K562 (cell line): ENCODE measurements around the gene GJC2. TPM values are rescaled to one million over a fixed set of nuclear protein-coding genes. Genes with fewer than 3 reads are reported as not detected.

Experiments used
- CGGBP1 ChIP-seq: fragments of 250-450 bp; sonication (Bioruptor Pico); IDR thresholded peaks from 2 replicates; pipeline ENCODE4 v1.9.0; 2021; ENCODE audit warnings: mild to moderate bottlenecking
- CHD7 ChIP-seq: fragments of 200-600 bp; sonication (generic); IDR thresholded peaks from one replicate; pipeline ENCODE4 v1.6.1; 2012; ENCODE audit warnings: mild to moderate bottlenecking, low read depth, low read length, inconsistent platforms
- GATAD2A ChIP-seq: fragments of 450-650 bp; IDR thresholded peaks from 2 replicates; pipeline ENCODE4 v1.6.1; 2017
- MAFF ChIP-seq: IDR thresholded peaks from 2 replicates; pipeline ENCODE4 v1.6.1; 2012; ENCODE audit warnings: low read length, improper control_type of control experiment
- MAFG ChIP-seq: fragments of 450-650 bp; conservative IDR thresholded peaks from 2 replicates; pipeline ENCODE4 v1.6.1; 2016; ENCODE audit warnings: missing genetic modification characterization, missing compliant biosample characterization
- MTF1 ChIP-seq: fragments of 250-450 bp; sonication (Bioruptor Pico); IDR thresholded peaks from 2 replicates; pipeline ENCODE4 v1.9.0; 2021; ENCODE audit warnings: moderate library complexity, mild to moderate bottlenecking, inconsistent platforms, borderline replicate concordance
- NR2C2 ChIP-seq, 2 experiments: fragments of 200-800 bp in 1 of 2; sonication (Bioruptor generic) in 1 of 2; sonication (generic) in 1 of 2; formaldehyde crosslinking in 1 of 2; IDR thresholded peaks; 2 replicates each; pipeline versions ENCODE4 v1.6.1 to v1.8.0; 2016 to 2022; ENCODE audit warnings: mild to moderate bottlenecking in 1 of 2, missing compliant biosample characterization in 1 of 2, missing genetic modification characterization in 1 of 2, missing genetic modification reagents in 1 of 2
- PPARD ChIP-seq: fragments of 250-450 bp; sonication (Bioruptor Pico); IDR thresholded peaks from 2 replicates; pipeline ENCODE4 v1.8.0; 2022; ENCODE audit warnings: inconsistent platforms, mild to moderate bottlenecking, moderate library complexity
- RBFOX2 ChIP-seq: fragments of 200-400 bp; formaldehyde crosslinking; IDR thresholded peaks from 2 replicates; pipeline ENCODE4 v1.6.1; 2017; ENCODE audit warnings: low read depth, mild to moderate bottlenecking, low read length, moderate library complexity
- SRSF1 ChIP-seq: fragments of 200-400 bp; formaldehyde crosslinking; IDR thresholded peaks from 2 replicates; pipeline ENCODE4 v1.6.1; 2017; ENCODE audit warnings: mild to moderate bottlenecking, low read depth, low read length, moderate library complexity
- TAF15 ChIP-seq: fragments of 200-400 bp; formaldehyde crosslinking; IDR thresholded peaks from 2 replicates; pipeline ENCODE4 v1.6.1; 2017; ENCODE audit warnings: mild to moderate bottlenecking, low read depth, low read length, moderate library complexity
- ZNF668 ChIP-seq: fragments of 250-450 bp; sonication (Bioruptor Pico); IDR thresholded peaks from 2 replicates; pipeline ENCODE4 v1.8.0; 2022; ENCODE audit warnings: mild to moderate bottlenecking, inconsistent platforms
- polyA plus RNA-seq, 8 experiments: library from polyadenylated mRNA; depleted of rRNA in 4 of 8; stranded (reverse) in 5 of 8; unstranded in 3 of 8; fragments of >200 nt; fragmentation: Nextera tagmentation in 2 of 8; fragmentation: Illumina TruSeq in 1 of 8; extraction: Ambion mirVana in 2 of 8; extraction: Trizol in 1 of 8; gene quantifications; 2 replicates each; pipeline versions ENCODE4 v1.2.1 to v1.2.3, GENCODE V29; 2011 to 2014; ENCODE audit warnings: inconsistent platforms in 1 of 8, missing spikeins in 1 of 8
- total RNA-seq, 7 experiments: library from RNA; depleted of rRNA in 6 of 7; stranded (reverse); fragments of >200 nt in 6 of 7; fragmentation: Illumina TruSeq in 2 of 7; extraction: Trizol in 2 of 7; gene quantifications; 2 replicates each; pipeline versions ENCODE4 v1.2.1 to v1.2.3, GENCODE V29; 2011 to 2021; ENCODE audit warnings: low replicate concordance in 1 of 7
- TF ChIP-seq, protein P1 (sequence below): sonication (generic); IDR thresholded peaks from 2 replicates; pipeline ENCODE4 v1.6.1; 2016
- TF ChIP-seq, protein P2 (sequence below): fragments of 250-450 bp; sonication (Bioruptor Pico); IDR thresholded peaks from 2 replicates; pipeline ENCODE4 v1.4.0; 2020

Gene GJC2
- total and polyA plus RNA-seq, 9 of the 15 experiments (the other 6 are each of a cell fraction or from before 2014, with no cell fraction given) = 0.03 to 0.62 (median 0.11) TPM; not detected in 2

DNA sequence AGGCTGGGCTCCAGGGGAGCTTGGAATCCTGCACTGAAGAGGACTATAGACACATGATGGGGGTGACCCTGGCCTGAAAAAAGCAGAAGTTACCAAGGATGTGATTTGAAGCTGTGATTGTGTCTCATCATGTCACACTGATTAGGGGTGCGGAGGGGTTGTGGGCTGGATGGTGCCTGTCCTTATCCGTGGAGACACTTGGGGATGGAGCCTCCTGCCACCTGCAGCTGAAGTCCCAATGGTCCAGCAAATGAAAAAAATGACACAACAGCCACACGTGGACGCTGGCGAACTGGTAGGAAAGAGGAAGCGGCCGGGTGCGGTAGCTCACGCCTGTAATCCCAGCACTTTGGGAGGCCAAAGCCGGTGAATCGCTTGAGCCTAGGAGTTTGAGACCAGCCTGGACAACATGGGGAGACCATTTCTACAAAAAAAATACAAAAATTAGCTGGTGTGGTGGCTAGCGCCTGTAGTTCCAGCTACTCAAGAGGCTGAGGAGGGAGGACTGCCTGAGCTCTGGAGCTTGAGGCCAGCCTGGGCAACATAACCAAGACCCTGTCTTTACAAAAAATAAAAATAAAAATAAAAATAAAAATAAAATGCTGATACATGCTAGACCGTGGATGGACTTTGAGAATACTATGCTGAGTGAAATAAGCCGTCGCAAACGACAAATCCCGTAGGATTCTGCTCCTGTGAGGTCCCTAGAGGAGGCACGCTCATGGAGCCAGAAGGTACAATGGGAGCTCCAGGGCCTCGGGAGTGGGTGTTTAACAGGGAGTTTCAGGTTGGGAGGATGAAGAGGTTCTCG, 15.0 kb downstream of the GJC2 start (continued):
- TF ChIP-seq CHD7 (no peak), CGGBP1 (CRISPR knock-in tag) (no peak), RBFOX2 (no peak), GATAD2A (no peak), ZNF668 (CRISPR knock-in tag) (no peak), MTF1 (CRISPR knock-in tag) (no peak), NR2C2 (CRISPR knock-in tag; IDR thresholded peaks at IDR 0.05) (no peak), NR2C2 (tag; IDR thresholded peaks at IDR 0.05) (no peak), SRSF1 (no peak), PPARD (CRISPR knock-in tag) (no peak), MAFG (no peak), TAF15 (no peak), MAFF (no peak; the same call in 1 of the 2 replicates)
- TF ChIP-seq, protein P1, sequence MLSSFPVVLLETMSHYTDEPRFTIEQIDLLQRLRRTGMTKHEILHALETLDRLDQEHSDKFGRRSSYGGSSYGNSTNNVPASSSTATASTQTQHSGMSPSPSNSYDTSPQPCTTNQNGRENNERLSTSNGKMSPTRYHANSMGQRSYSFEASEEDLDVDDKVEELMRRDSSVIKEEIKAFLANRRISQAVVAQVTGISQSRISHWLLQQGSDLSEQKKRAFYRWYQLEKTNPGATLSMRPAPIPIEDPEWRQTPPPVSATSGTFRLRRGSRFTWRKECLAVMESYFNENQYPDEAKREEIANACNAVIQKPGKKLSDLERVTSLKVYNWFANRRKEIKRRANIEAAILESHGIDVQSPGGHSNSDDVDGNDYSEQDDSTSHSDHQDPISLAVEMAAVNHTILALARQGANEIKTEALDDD = no peak
- TF ChIP-seq, protein P2, sequence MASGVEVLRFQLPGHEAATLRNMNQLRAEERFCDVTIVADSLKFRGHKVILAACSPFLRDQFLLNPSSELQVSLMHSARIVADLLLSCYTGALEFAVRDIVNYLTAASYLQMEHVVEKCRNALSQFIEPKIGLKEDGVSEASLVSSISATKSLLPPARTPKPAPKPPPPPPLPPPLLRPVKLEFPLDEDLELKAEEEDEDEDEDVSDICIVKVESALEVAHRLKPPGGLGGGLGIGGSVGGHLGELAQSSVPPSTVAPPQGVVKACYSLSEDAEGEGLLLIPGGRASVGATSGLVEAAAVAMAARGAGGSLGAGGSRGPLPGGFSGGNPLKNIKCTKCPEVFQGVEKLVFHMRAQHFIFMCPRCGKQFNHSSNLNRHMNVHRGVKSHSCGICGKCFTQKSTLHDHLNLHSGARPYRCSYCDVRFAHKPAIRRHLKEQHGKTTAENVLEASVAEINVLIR (CRISPR knock-in tag) = no peak
